Activated CD4-positive, alpha-beta T cell treated with anti-CD3 and anti-CD28 coated beads, Interleukin-2, Interleukin-4, amounts not matched to agents 100 ng/mL and 50 ng/mL, durations not matched to agents 16 hours and 8 hours (primary cell): ENCODE measurements around the gene ZDHHC13.
"Not testable (repeated sequence)": the region's sequence is repeated elsewhere in the genome, so short reads cannot be mapped to it uniquely, and the experiment has no call there.

Source experiments
- DNase-seq: peaks from one replicate; pipeline ENCODE4 v3.0.0-alpha.2; 2020; ENCODE audit warnings: low spot score

Gene ZDHHC13

GRCh38 chr11:19099093-19099492 is 17.9 kb upstream of the ZDHHC13 start:
- no peak for DNase-seq

GRCh38 chr11:19100885-19101284 is 16.1 kb upstream of the ZDHHC13 start:
- no peak for DNase-seq

GRCh38 chr11:19101796-19102520 is 15.0 kb upstream of the ZDHHC13 start:
- DNase-seq, result no peak

GRCh38 chr11:19102521-19102900 is 14.5 kb upstream of the ZDHHC13 start:
- DNase-seq, result no peak

GRCh38 chr11:19105011-19105410 is 12.0 kb upstream of the ZDHHC13 start:
- DNase-seq, result no peak

GRCh38 chr11:19107125-19107524 is 9.8 kb upstream of the ZDHHC13 start:
- no peak for DNase-seq

- no peak for DNase-seq
These were observed 6.7 kb upstream of the ZDHHC13 start for GRCh38 chr11:19110295-19110694.

- DNase-seq, result no peak
These were observed 5.2 kb upstream of the ZDHHC13 start for GRCh38 chr11:19111809-19112208.

- no peak for DNase-seq
These were observed 545 bp upstream of the ZDHHC13 start for GRCh38 chr11:19116276-19116970.

GRCh38 chr11:19117760-19118097 is 761 bp downstream of the ZDHHC13 start:
- DNase-seq, result no peak

- DNase-seq, result peak; percentile 19
These were observed 4.7 kb downstream of the ZDHHC13 start for GRCh38 chr11:19121646-19122045.

GRCh38 chr11:19122960-19123615 is 6.1 kb downstream of the ZDHHC13 start:
- no peak for DNase-seq

- not testable (repeated sequence) for DNase-seq
These were observed 9.8 kb downstream of the ZDHHC13 start for GRCh38 chr11:19126562-19127325.

- no peak for DNase-seq
These were observed 17.0 kb downstream of the ZDHHC13 start for GRCh38 chr11:19134004-19134403.

- DNase-seq, result not testable (repeated sequence)
These were observed 19.9 kb downstream of the ZDHHC13 start for GRCh38 chr11:19136884-19137283.

GRCh38 chr11:19145319-19145718 is 28.4 kb downstream of the ZDHHC13 start:
- no peak for DNase-seq

GRCh38 chr11:19156892-19157291 is 39.9 kb downstream of the ZDHHC13 start:
- no peak for DNase-seq

- no peak for DNase-seq
These were observed 43.9 kb downstream of the ZDHHC13 start for GRCh38 chr11:19160847-19161246.

GRCh38 chr11:19161651-19162050 is 44.7 kb downstream of the ZDHHC13 start:
- no peak for DNase-seq

- no peak for DNase-seq
These were observed 46.1 kb downstream of the ZDHHC13 start for GRCh38 chr11:19162951-19163505.

GRCh38 chr11:19163617-19164016 is 46.6 kb downstream of the ZDHHC13 start:
- no peak for DNase-seq

GRCh38 chr11:19164230-19164855 is 47.4 kb downstream of the ZDHHC13 start:
- DNase-seq, result no peak
